Progenitor cell of endocrine pancreas (in vitro differentiated cells): ENCODE data around the gene STAT6. TPM values are rescaled to one million over a fixed set of nuclear protein-coding genes. Genes with fewer than 3 reads are reported as not detected.

ENCODE experiments used
- DNase-seq: peaks from one replicate; pipeline ENCODE4 v3.0.0; 2021; ENCODE audit warnings: low spot score; ENCODE audit not compliant: unreplicated experiment
- H3K27ac Mint-ChIP-seq: 2 replicates; pipeline ENCODE4 v1.8.0; 2021; ENCODE audit warnings: mild to moderate bottlenecking, moderate library complexity, mixed read lengths
- H3K27me3 Mint-ChIP-seq: 2 replicates; pipeline ENCODE4 v1.8.0; 2021; ENCODE audit warnings: mixed read lengths
- H3K36me3 Mint-ChIP-seq: 2 replicates; pipeline ENCODE4 v1.8.0; 2022; ENCODE audit warnings: mixed read lengths; ENCODE audit not compliant: insufficient read depth
- H3K4me1 Mint-ChIP-seq: 2 replicates; pipeline ENCODE4 v1.8.0; 2021; ENCODE audit warnings: low read depth, mixed read lengths
- H3K4me3 Mint-ChIP-seq: 2 replicates; pipeline ENCODE4 v1.8.0; 2021; ENCODE audit warnings: low read depth, mild to moderate bottlenecking, moderate library complexity, mixed read lengths
- H3K9me3 Mint-ChIP-seq: 2 replicates; pipeline ENCODE4 v1.8.0; 2021; ENCODE audit warnings: low read depth, mixed read lengths
- total RNA-seq: library from RNA; stranded (reverse); gene quantifications from 2 replicates; pipeline ENCODE4 v1.2.1, GENCODE V29; 2021
- TF ChIP-seq, protein P1 (sequence below): fragments of 200-600 bp; sonication (generic); IDR thresholded peaks from one replicate; pipeline ENCODE4 v1.5.0; 2021; ENCODE audit warnings: antibody characterized with exemption, mild to moderate bottlenecking; ENCODE audit not compliant: unreplicated experiment

The STAT6 gene
- total RNA-seq, 1 donor from 2014 or later, result 130 TPM

DNA sequence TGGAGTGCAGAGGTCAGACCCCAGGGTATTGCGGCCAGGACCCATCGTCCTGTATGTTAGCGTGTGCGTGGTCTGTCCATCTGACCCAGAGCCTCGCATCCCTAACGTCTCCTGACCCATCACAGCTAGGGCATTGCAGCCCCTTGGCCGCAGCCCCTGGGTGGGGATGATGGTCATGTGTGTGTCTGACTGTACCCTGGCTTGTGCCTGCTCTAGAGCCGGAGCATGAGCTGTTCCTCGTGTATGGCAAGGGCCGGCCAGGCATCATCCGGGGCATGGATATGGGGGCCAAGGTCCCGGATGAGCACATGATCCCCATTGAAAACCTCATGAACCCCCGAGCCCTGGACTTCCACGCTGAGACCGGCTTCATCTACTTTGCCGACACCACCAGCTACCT is 47.0 kb upstream of the STAT6 start:
- Mint-ChIP-seq H3K9me3 (no peaks in the 10 kb centered on the region), H3K27ac (no peak overlapping the region), H3K4me3 (no peak overlapping the region), H3K4me1 (no peaks in the 10 kb centered on the region), H3K36me3 (peaks cover 31% of the 10 kb centered on the region), H3K27me3 (no peaks in the 10 kb centered on the region)
- no peak for DNase-seq
- TF ChIP-seq, protein P1, sequence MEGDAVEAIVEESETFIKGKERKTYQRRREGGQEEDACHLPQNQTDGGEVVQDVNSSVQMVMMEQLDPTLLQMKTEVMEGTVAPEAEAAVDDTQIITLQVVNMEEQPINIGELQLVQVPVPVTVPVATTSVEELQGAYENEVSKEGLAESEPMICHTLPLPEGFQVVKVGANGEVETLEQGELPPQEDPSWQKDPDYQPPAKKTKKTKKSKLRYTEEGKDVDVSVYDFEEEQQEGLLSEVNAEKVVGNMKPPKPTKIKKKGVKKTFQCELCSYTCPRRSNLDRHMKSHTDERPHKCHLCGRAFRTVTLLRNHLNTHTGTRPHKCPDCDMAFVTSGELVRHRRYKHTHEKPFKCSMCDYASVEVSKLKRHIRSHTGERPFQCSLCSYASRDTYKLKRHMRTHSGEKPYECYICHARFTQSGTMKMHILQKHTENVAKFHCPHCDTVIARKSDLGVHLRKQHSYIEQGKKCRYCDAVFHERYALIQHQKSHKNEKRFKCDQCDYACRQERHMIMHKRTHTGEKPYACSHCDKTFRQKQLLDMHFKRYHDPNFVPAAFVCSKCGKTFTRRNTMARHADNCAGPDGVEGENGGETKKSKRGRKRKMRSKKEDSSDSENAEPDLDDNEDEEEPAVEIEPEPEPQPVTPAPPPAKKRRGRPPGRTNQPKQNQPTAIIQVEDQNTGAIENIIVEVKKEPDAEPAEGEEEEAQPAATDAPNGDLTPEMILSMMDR, result no peak

DNA sequence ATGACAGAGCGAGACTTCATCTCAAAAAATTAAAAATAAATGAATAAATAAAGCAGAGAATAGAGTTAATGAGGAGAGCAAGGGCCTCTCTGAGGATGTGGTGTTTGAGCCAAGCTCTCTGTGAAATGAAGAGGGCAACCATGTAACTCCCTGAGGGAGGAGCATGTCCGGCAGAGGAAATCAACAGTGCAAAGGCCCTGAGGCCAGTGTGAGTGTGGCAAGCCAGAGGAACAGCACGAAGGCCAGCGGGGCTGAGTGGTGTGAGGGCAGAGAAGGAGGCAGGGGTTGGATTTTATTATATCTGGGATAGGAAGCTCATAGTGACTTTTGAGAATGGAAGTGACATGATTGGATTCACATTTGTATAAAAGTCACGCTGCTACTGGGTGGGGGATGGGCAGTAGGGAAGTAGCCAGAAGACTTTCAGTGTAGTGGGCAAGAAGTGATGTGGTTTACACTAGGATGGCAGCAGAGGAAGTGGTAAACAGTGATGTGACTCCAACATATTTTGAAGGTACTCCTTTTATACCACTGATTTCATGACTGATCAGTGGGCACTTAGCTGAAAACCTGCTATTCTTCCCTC is 46.5 kb upstream of the STAT6 start:
- Mint-ChIP-seq H3K36me3 (peaks cover 31% of the 10 kb centered on the region), H3K9me3 (no peaks in the 10 kb centered on the region), H3K4me3 (no peak overlapping the region), H3K27ac (no peak overlapping the region), H3K27me3 (no peaks in the 10 kb centered on the region), H3K4me1 (no peaks in the 10 kb centered on the region)
- TF ChIP-seq, protein P1, result no peak
- no peak for DNase-seq

DNA sequence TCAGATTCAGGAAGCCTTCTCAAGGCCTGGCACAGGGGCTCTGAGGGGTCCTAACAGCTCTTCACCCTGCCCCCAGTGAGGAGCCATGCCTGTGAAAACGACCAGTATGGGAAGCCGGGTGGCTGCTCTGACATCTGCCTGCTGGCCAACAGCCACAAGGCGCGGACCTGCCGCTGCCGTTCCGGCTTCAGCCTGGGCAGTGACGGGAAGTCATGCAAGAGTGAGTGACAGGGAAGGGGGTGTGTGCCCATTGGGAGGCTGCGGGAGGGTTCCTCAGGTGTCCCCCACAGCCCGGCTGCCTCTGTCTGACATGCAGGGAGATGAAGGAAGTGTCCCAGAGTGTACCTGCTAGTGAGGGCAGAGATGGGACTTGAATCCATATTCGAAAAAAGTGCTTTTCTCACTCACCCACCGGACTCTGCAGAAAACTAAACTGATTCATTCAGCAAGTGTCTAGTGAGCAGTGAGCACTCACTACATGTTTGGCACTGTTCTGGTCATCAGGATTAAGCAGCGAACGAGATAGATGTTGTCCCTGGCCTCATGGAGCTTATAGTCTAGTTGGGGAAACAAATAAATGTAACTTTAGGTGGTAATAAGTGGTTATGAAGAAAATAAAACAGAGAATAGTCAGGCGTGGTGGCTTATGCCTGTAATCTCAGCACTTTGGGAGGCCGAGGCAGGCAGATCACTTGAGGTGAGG is 45.7 kb upstream of the STAT6 start:
- TF ChIP-seq, protein P1, result no peak
- Mint-ChIP-seq H3K27me3 (no peaks in the 10 kb centered on the region), H3K9me3 (no peaks in the 10 kb centered on the region), H3K4me1 (no peaks in the 10 kb centered on the region), H3K36me3 (peaks cover 26% of the 10 kb centered on the region), H3K4me3 (no peak overlapping the region), H3K27ac (no peak overlapping the region)
- DNase-seq, result no peak

DNA sequence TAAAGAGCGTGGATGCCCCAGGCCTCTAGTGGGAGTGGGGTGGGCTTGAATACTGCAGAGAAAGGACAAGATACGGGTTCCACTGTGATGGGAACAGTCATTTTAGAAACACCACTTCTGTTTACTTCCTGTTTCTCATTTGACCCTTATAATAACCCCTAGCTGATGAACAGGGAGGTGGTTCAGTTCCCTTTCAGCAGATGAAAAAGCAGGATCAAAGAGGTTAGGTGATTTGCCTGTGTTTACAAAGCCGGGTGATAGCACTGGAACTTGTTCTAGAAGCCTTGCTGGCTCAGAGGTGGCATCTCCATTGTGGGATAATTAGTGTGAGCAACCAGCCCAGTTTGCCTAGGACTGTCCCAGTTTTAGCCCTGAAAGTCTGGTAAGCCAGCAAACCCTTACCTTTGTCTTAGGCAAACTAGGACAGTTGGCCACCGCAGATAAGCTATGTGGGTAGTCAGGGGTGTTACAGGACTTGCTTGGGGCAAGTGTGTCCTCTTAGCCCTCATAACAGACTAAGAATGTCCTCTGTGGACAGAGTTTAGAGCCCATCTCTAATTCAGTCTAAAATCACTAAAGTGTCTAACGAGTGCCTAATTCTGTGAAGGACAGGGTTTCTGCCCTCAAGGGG is 43.8 kb upstream of the STAT6 start:
- TF ChIP-seq, protein P1, result no peak
- H3K27me3 Mint-ChIP-seq, result no peaks in the 10 kb centered on the region
- H3K4me3 Mint-ChIP-seq, result no peak overlapping the region
- DNase-seq, result no peak
- H3K36me3 Mint-ChIP-seq, result peaks cover 20% of the 10 kb centered on the region
- no peaks in the 10 kb centered on the region for H3K9me3 Mint-ChIP-seq
- H3K27ac Mint-ChIP-seq, result no peak overlapping the region
- H3K4me1 Mint-ChIP-seq, result peaks cover 9% of the 10 kb centered on the region

DNA sequence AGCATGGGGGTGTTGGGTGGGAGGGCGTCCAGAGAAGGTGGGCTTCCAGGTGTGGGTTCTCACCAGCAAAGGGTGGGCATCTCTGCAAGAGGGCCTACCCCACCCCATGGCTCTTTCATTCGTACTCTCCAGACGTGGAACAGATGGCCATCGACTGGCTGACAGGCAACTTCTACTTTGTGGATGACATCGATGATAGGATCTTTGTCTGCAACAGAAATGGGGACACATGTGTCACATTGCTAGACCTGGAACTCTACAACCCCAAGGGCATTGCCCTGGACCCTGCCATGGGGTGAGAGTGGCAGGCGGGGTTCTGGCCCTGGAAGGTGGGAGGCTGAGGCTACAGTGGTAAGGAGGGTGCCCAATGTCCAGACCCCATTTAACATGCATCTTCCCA is 42.9 kb upstream of the STAT6 start:
- TF ChIP-seq, protein P1, result no peak
- DNase-seq, result no peak
- Mint-ChIP-seq H3K27ac (no peak overlapping the region), H3K9me3 (no peaks in the 10 kb centered on the region), H3K36me3 (peaks cover 22% of the 10 kb centered on the region), H3K4me1 (peaks cover 17% of the 10 kb centered on the region), H3K4me3 (no peak overlapping the region), H3K27me3 (no peaks in the 10 kb centered on the region)
